ENCODE results near the gene PPP6R3. TPM values are rescaled to one million over a fixed set of nuclear protein-coding genes. Genes with fewer than 3 reads are reported as not detected.

Gene PPP6R3
- total and polyA plus RNA-seq, 5 donors from 2014 or later, result 46.7 to 172 (median 51.6) TPM

- Histone ChIP-seq H3K9me3 (ENCODE audit: control insufficient read depth in 2 of 2, low read length in 2 of 2) (no peaks in the 10 kb centered on the region), H3K27ac (ENCODE audit: insufficient read depth, low read length, poor library complexity, severe bottlenecking) (no peak overlapping the region), H3K4me1 (ENCODE audit: control insufficient read depth, insufficient read depth, low read length, poor library complexity, severe bottlenecking) (no peaks in the 10 kb centered on the region), H3K36me3 (ENCODE audit: control insufficient read depth, insufficient read depth, low read length) (no peaks in the 10 kb centered on the region), H3K4me3 (ENCODE audit: low read depth, low read length) (no peak overlapping the region), H3K27me3 (ENCODE audit: control insufficient read depth, insufficient read depth, low read length) (no peaks in the 10 kb centered on the region)
- peaks cover 10% of the 10 kb centered on the region for H3K36me3 Mint-ChIP-seq
- peaks cover 0 to 4% (median 1%) of the 10 kb centered on the region in 4 donors for H3K4me1 Mint-ChIP-seq
- H3K9me3 Mint-ChIP-seq, result peaks cover 0 to 1% (median 0%) of the 10 kb centered on the region in 7 donors
- H3K27ac Mint-ChIP-seq, result no peak overlapping the region
- DNase-seq (no peak), ATAC-seq (ENCODE audit: low read depth in 2 of 2) (no peak)
- peak overlapping the region in 1 of 4 donors; percentile 15 for H3K4me3 Mint-ChIP-seq
- H3K27me3 Mint-ChIP-seq, result no peaks in the 10 kb centered on the region
Observed at GRCh38 chr11:68420171-68420570, 40.4 kb upstream of the PPP6R3 start.

DNA sequence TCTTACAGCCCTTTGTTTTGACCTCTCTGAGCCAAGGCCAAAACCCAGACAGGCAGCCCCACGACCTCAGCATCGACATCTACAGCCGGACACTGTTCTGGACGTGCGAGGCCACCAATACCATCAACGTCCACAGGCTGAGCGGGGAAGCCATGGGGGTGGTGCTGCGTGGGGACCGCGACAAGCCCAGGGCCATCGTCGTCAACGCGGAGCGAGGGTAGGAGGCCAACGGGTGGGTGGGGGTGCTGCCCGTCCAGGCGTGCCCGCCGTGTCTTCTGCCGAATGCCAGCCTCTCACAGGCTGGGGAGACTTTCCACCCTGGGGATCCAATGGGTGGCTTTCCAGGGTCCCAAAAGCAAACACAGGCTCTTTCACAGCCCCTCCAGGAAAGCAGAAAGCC is 37.1 kb upstream of the PPP6R3 start:
- H3K27ac Mint-ChIP-seq, result no peak overlapping the region
- ATAC-seq (ENCODE audit: low read depth in 2 of 2) (no peak), DNase-seq (no peak)
- H3K36me3 Mint-ChIP-seq, result peaks cover 3% of the 10 kb centered on the region
- no peaks in the 10 kb centered on the region for H3K27me3 Mint-ChIP-seq
- H3K4me1 Mint-ChIP-seq, result no peaks in the 10 kb centered on the region
- Histone ChIP-seq H3K4me3 (ENCODE audit: low read depth, low read length) (no peak overlapping the region), H3K27me3 (ENCODE audit: control insufficient read depth, insufficient read depth, low read length) (no peaks in the 10 kb centered on the region), H3K27ac (ENCODE audit: insufficient read depth, low read length, poor library complexity, severe bottlenecking) (no peak overlapping the region), H3K36me3 (ENCODE audit: control insufficient read depth, insufficient read depth, low read length) (no peaks in the 10 kb centered on the region), H3K9me3 (ENCODE audit: control insufficient read depth in 2 of 2, low read length in 2 of 2) (no peaks in the 10 kb centered on the region), H3K4me1 (ENCODE audit: control insufficient read depth, insufficient read depth, low read length, poor library complexity, severe bottlenecking) (no peaks in the 10 kb centered on the region)
- H3K4me3 Mint-ChIP-seq, result no peak overlapping the region
- H3K9me3 Mint-ChIP-seq, result peaks cover 0 to 1% (median 0%) of the 10 kb centered on the region in 7 donors

- no peak overlapping the region for H3K27ac Mint-ChIP-seq
- H3K9me3 Mint-ChIP-seq, result peaks cover 0 to 3% (median 1%) of the 10 kb centered on the region in 7 donors
- no peaks in the 10 kb centered on the region for H3K27me3 ChIP-seq (ENCODE audit: control insufficient read depth, insufficient read depth, low read length)
- peaks cover 5% of the 10 kb centered on the region for H3K36me3 Mint-ChIP-seq
- H3K4me3 Mint-ChIP-seq, result no peak overlapping the region
- H3K9me3 ChIP-seq (ENCODE audit: control insufficient read depth in 2 of 2, low read length in 2 of 2), result peaks cover 2% of the 10 kb centered on the region in 2 experiments
- H3K27me3 Mint-ChIP-seq, result no peaks in the 10 kb centered on the region
- ATAC-seq (ENCODE audit: low read depth in 2 of 2), result no peak
- DNase-seq, result no peak
- H3K4me1 ChIP-seq (ENCODE audit: control insufficient read depth, insufficient read depth, low read length, poor library complexity, severe bottlenecking), result no peaks in the 10 kb centered on the region
- H3K4me1 Mint-ChIP-seq, result no peaks in the 10 kb centered on the region
- no peaks in the 10 kb centered on the region for H3K36me3 ChIP-seq (ENCODE audit: control insufficient read depth, insufficient read depth, low read length)
- no peak overlapping the region for H3K4me3 ChIP-seq (ENCODE audit: low read depth, low read length)
- H3K27ac ChIP-seq (ENCODE audit: insufficient read depth, low read length, poor library complexity, severe bottlenecking), result no peak overlapping the region
Observed at GRCh38 chr11:68424101-68424632, 36.4 kb upstream of the PPP6R3 start.

- H3K27ac ChIP-seq (ENCODE audit: insufficient read depth, low read length, poor library complexity, severe bottlenecking), result no peak overlapping the region
- DNase-seq (no peak), ATAC-seq (ENCODE audit: low read depth in 2 of 2) (no peak)
- peaks cover 0 to 9% (median 4%) of the 10 kb centered on the region in 7 donors for H3K9me3 Mint-ChIP-seq
- H3K27ac Mint-ChIP-seq, result no peak overlapping the region
- H3K36me3 Mint-ChIP-seq, result peaks cover 5% of the 10 kb centered on the region
- no peaks in the 10 kb centered on the region for H3K4me1 Mint-ChIP-seq
- peaks cover 8 to 12% of the 10 kb centered on the region in 2 experiments for H3K9me3 ChIP-seq (ENCODE audit: control insufficient read depth in 2 of 2, low read length in 2 of 2)
- H3K4me3 Mint-ChIP-seq, result no peak overlapping the region
- no peaks in the 10 kb centered on the region for H3K27me3 ChIP-seq (ENCODE audit: control insufficient read depth, insufficient read depth, low read length)
- no peaks in the 10 kb centered on the region for H3K4me1 ChIP-seq (ENCODE audit: control insufficient read depth, insufficient read depth, low read length, poor library complexity, severe bottlenecking)
- H3K4me3 ChIP-seq (ENCODE audit: low read depth, low read length), result no peak overlapping the region
- H3K27me3 Mint-ChIP-seq, result no peaks in the 10 kb centered on the region
- H3K36me3 ChIP-seq (ENCODE audit: control insufficient read depth, insufficient read depth, low read length), result no peaks in the 10 kb centered on the region
Observed at GRCh38 chr11:68424981-68425865, 35.3 kb upstream of the PPP6R3 start.

DNA sequence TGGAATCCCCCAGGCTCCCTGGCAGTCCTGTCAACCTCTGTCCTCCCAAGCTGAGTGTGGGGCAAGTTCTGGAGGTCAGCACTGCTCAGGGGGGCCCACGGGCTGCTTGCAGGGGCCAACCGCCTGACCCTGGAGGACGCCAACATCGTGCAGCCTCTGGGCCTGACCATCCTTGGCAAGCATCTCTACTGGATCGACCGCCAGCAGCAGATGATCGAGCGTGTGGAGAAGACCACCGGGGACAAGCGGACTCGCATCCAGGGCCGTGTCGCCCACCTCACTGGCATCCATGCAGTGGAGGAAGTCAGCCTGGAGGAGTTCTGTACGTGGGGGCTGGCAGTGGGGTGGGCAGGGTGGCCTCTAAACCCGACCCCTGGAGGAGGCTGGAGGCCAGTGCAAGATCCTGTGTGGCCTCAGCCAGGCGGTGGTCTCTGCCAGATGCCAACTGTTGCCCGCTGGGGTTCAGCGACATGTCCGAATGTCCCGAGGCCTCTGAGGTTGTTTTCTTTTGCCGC is 34.6 kb upstream of the PPP6R3 start:
- no peak overlapping the region for H3K4me3 Mint-ChIP-seq
- Histone ChIP-seq H3K27ac (ENCODE audit: insufficient read depth, low read length, poor library complexity, severe bottlenecking) (no peak overlapping the region), H3K4me3 (ENCODE audit: low read depth, low read length) (no peak overlapping the region), H3K4me1 (ENCODE audit: control insufficient read depth, insufficient read depth, low read length, poor library complexity, severe bottlenecking) (no peaks in the 10 kb centered on the region), H3K27me3 (ENCODE audit: control insufficient read depth, insufficient read depth, low read length) (no peaks in the 10 kb centered on the region), H3K9me3 (ENCODE audit: control insufficient read depth in 2 of 2, low read length in 2 of 2) (peaks cover 8 to 12% of the 10 kb centered on the region in 2 experiments), H3K36me3 (ENCODE audit: control insufficient read depth, insufficient read depth, low read length) (no peaks in the 10 kb centered on the region)
- H3K36me3 Mint-ChIP-seq, result peaks cover 11% of the 10 kb centered on the region
- no peak overlapping the region for H3K27ac Mint-ChIP-seq
- H3K9me3 Mint-ChIP-seq, result peaks cover 0 to 14% (median 7%) of the 10 kb centered on the region in 7 donors
- H3K27me3 Mint-ChIP-seq, result no peaks in the 10 kb centered on the region
- DNase-seq, result no peak
- no peaks in the 10 kb centered on the region for H3K4me1 Mint-ChIP-seq
- no peak for ATAC-seq (ENCODE audit: low read depth in 2 of 2)

GRCh38 chr11:68429661-68430060 is 30.9 kb upstream of the PPP6R3 start:
- no peak overlapping the region for H3K4me3 ChIP-seq (ENCODE audit: low read depth, low read length)
- Mint-ChIP-seq H3K4me3 (no peak overlapping the region), H3K27me3 (no peaks in the 10 kb centered on the region), H3K9me3 (peaks cover 0 to 16% (median 7%) of the 10 kb centered on the region in 7 donors), H3K27ac (no peak overlapping the region), H3K36me3 (peaks cover 11% of the 10 kb centered on the region), H3K4me1 (no peaks in the 10 kb centered on the region)
- H3K4me1 ChIP-seq (ENCODE audit: control insufficient read depth, insufficient read depth, low read length, poor library complexity, severe bottlenecking), result no peaks in the 10 kb centered on the region
- H3K27ac ChIP-seq (ENCODE audit: insufficient read depth, low read length, poor library complexity, severe bottlenecking), result no peak overlapping the region
- H3K9me3 ChIP-seq (ENCODE audit: control insufficient read depth in 2 of 2, low read length in 2 of 2), result peaks cover 8 to 12% of the 10 kb centered on the region in 2 experiments
- no peaks in the 10 kb centered on the region for H3K27me3 ChIP-seq (ENCODE audit: control insufficient read depth, insufficient read depth, low read length)
- ATAC-seq (ENCODE audit: low read depth in 2 of 2) (no peak), DNase-seq (no peak)
- H3K36me3 ChIP-seq (ENCODE audit: control insufficient read depth, insufficient read depth, low read length), result no peaks in the 10 kb centered on the region

DNA sequence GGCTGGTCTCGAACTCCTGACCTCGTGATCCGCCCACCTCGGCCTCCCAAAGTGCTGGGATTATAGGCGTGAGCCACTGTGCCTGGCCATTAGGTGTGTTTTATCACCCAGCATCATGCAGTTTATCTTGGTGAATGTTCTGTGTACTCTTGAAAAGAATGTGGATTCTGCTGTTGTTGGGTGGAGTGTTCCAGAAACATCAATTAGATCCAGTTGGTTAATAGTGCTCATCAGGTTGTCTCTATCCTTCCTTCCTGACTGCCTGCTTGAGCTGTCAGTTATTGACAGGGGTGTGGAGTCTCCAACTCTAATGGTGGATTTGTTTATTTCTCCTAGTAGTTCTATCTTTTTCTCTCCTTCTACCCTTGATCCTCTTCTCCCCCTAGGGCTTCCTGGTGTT is 30.2 kb upstream of the PPP6R3 start:
- DNase-seq, result no peak
- Mint-ChIP-seq H3K27ac (no peak overlapping the region), H3K4me3 (no peak overlapping the region), H3K27me3 (no peaks in the 10 kb centered on the region), H3K4me1 (no peaks in the 10 kb centered on the region), H3K36me3 (peaks cover 11% of the 10 kb centered on the region), H3K9me3 (peaks cover 0 to 16% (median 7%) of the 10 kb centered on the region in 7 donors)
- no peak for ATAC-seq (ENCODE audit: low read depth in 2 of 2)
- no peaks in the 10 kb centered on the region for H3K27me3 ChIP-seq (ENCODE audit: control insufficient read depth, insufficient read depth, low read length)
- peaks cover 8 to 12% of the 10 kb centered on the region in 2 experiments for H3K9me3 ChIP-seq (ENCODE audit: control insufficient read depth in 2 of 2, low read length in 2 of 2)
- H3K4me3 ChIP-seq (ENCODE audit: low read depth, low read length), result no peak overlapping the region
- H3K27ac ChIP-seq (ENCODE audit: insufficient read depth, low read length, poor library complexity, severe bottlenecking), result no peak overlapping the region
- H3K4me1 ChIP-seq (ENCODE audit: control insufficient read depth, insufficient read depth, low read length, poor library complexity, severe bottlenecking), result no peaks in the 10 kb centered on the region
- H3K36me3 ChIP-seq (ENCODE audit: control insufficient read depth, insufficient read depth, low read length), result no peaks in the 10 kb centered on the region
